Measurements from ENCODE around the gene QSER1. TPM values are rescaled to one million over a fixed set of nuclear protein-coding genes. Genes with fewer than 3 reads are reported as not detected.

Gene QSER1
- total and polyA plus RNA-seq, 9 of the 15 experiments (the other 6 are each of a cell fraction or from before 2014, with no cell fraction given): 5.8 to 33.6 (median 22.3) TPM

DNA sequence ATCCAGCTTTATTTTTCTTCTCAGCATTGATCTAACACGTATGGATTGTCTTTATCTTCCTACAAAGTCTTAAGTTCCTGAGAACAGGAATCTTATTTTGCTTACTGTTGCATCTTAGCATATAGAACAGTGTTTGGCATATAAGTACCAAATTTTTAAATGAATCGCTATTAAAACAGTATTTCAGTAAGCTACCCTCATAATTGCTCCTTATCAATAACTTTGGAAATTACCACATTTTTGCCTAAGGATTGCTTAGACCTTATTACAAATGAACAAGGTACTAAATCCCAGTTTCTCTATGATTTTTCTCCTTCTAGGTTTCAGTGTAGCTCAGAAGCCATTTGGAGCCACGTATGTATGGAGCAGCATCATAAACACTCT lies 132.7 kb downstream of the QSER1 start:
- Histone ChIP-seq H3K27ac (ENCODE audit: extremely low read depth, low read depth, low read length) (no peak overlapping the region), H3K9me3 (replicated peaks; ENCODE audit: control insufficient read depth, insufficient read depth, low read depth, low read length) (no peaks in the 10 kb centered on the region), H2AFZ (ENCODE audit: low read depth, low read length) (no peak overlapping the region), H3K4me3 (no peak overlapping the region), H3K36me3 (ENCODE audit: control insufficient read depth, insufficient read depth, low read length) (no peaks in the 10 kb centered on the region; the same call in 2 of the 3 replicates), H4K20me1 (replicated peaks; ENCODE audit: control insufficient read depth, insufficient read depth, low read length) (no peaks in the 10 kb centered on the region), H3K9ac (ENCODE audit: insufficient read depth in 1 of 2, low read depth in 2 of 2, low read length in 2 of 2) (no peak overlapping the region), H3K27me3 (ENCODE audit: control insufficient read depth in 2 of 2, insufficient read depth in 2 of 2, low read length in 2 of 2) (no peaks in the 10 kb centered on the region), H3K9me1 (ENCODE audit: control insufficient read depth, insufficient read depth, low read length) (no peaks in the 10 kb centered on the region), H3K79me2 (ENCODE audit: control insufficient read depth, insufficient read depth, low read length) (no peaks in the 10 kb centered on the region), H3K4me2 (ENCODE audit: insufficient read depth, low read length) (no peak overlapping the region), H3K4me1 (replicated peaks in 1 of 2; ENCODE audit: control insufficient read depth in 2 of 2, insufficient read depth in 2 of 2, low read length in 2 of 2) (no peaks in the 10 kb centered on the region)
- CTCF ChIA-PET (ENCODE audit: low intra/inter-chr PET ratio): no interaction called here
- TF ChIP-seq SRSF9 (IDR thresholded peaks at IDR 0.05; ENCODE audit: borderline replicate concordance, low read depth, low read length): no peak
- TF ChIP-seq ZC3H8 (IDR thresholded peaks at IDR 0.05): no peak
- TF ChIP-seq, protein P1, sequence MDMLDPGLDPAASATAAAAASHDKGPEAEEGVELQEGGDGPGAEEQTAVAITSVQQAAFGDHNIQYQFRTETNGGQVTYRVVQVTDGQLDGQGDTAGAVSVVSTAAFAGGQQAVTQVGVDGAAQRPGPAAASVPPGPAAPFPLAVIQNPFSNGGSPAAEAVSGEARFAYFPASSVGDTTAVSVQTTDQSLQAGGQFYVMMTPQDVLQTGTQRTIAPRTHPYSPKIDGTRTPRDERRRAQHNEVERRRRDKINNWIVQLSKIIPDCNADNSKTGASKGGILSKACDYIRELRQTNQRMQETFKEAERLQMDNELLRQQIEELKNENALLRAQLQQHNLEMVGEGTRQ (CRISPR knock-in tag; IDR thresholded peaks at IDR 0.05): no peak
- no peak for TF ChIP-seq NFIX (CRISPR knock-in tag; IDR thresholded peaks at IDR 0.05; ENCODE audit: low read depth)
- TF ChIP-seq HSF4 (CRISPR knock-in tag; IDR thresholded peaks at IDR 0.05; ENCODE audit: borderline replicate concordance): no peak
- TF ChIP-seq, protein P2, sequence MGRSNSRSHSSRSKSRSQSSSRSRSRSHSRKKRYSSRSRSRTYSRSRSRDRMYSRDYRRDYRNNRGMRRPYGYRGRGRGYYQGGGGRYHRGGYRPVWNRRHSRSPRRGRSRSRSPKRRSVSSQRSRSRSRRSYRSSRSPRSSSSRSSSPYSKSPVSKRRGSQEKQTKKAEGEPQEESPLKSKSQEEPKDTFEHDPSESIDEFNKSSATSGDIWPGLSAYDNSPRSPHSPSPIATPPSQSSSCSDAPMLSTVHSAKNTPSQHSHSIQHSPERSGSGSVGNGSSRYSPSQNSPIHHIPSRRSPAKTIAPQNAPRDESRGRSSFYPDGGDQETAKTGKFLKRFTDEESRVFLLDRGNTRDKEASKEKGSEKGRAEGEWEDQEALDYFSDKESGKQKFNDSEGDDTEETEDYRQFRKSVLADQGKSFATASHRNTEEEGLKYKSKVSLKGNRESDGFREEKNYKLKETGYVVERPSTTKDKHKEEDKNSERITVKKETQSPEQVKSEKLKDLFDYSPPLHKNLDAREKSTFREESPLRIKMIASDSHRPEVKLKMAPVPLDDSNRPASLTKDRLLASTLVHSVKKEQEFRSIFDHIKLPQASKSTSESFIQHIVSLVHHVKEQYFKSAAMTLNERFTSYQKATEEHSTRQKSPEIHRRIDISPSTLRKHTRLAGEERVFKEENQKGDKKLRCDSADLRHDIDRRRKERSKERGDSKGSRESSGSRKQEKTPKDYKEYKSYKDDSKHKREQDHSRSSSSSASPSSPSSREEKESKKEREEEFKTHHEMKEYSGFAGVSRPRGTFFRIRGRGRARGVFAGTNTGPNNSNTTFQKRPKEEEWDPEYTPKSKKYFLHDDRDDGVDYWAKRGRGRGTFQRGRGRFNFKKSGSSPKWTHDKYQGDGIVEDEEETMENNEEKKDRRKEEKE (IDR thresholded peaks at IDR 0.05; ENCODE audit: borderline replicate concordance in 1 of 2, control insufficient read depth in 1 of 2, low read depth in 2 of 2, low read length in 1 of 2): no peak
- TF ChIP-seq, protein P3, sequence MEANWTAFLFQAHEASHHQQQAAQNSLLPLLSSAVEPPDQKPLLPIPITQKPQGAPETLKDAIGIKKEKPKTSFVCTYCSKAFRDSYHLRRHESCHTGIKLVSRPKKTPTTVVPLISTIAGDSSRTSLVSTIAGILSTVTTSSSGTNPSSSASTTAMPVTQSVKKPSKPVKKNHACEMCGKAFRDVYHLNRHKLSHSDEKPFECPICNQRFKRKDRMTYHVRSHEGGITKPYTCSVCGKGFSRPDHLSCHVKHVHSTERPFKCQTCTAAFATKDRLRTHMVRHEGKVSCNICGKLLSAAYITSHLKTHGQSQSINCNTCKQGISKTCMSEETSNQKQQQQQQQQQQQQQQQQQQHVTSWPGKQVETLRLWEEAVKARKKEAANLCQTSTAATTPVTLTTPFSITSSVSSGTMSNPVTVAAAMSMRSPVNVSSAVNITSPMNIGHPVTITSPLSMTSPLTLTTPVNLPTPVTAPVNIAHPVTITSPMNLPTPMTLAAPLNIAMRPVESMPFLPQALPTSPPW (CRISPR knock-in tag; IDR thresholded peaks at IDR 0.05): no peak
- TF ChIP-seq, protein P4, sequence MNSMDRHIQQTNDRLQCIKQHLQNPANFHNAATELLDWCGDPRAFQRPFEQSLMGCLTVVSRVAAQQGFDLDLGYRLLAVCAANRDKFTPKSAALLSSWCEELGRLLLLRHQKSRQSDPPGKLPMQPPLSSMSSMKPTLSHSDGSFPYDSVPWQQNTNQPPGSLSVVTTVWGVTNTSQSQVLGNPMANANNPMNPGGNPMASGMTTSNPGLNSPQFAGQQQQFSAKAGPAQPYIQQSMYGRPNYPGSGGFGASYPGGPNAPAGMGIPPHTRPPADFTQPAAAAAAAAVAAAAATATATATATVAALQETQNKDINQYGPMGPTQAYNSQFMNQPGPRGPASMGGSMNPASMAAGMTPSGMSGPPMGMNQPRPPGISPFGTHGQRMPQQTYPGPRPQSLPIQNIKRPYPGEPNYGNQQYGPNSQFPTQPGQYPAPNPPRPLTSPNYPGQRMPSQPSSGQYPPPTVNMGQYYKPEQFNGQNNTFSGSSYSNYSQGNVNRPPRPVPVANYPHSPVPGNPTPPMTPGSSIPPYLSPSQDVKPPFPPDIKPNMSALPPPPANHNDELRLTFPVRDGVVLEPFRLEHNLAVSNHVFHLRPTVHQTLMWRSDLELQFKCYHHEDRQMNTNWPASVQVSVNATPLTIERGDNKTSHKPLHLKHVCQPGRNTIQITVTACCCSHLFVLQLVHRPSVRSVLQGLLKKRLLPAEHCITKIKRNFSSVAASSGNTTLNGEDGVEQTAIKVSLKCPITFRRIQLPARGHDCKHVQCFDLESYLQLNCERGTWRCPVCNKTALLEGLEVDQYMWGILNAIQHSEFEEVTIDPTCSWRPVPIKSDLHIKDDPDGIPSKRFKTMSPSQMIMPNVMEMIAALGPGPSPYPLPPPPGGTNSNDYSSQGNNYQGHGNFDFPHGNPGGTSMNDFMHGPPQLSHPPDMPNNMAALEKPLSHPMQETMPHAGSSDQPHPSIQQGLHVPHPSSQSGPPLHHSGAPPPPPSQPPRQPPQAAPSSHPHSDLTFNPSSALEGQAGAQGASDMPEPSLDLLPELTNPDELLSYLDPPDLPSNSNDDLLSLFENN (IDR thresholded peaks at IDR 0.05; ENCODE audit: low read depth in 2 of 2, low read length in 2 of 2): no peak
- BruUV-seq (replicated peaks): no TSS peak
- DNase-seq (ENCODE audit: extremely low read depth in 1 of 4, low spot score in 3 of 4) (no peak), FAIRE-seq (no peak), ATAC-seq (no peak)
- intact Hi-C loops (cut with micrococcal nuclease) (no loop called here), in situ Hi-C loops (cut with MboI) (no loop called here)
- POLR2A ChIA-PET: interaction anchor here (0.6 to 3.1 kb wide), 5 partner anchors 8 to 131 kb away, joined by 3 to 25 read pairs (median 4); partner anchors contain the start of genes DEPDC7 and TCP11L1
- WGBS (ENCODE audit: insufficient coverage, low coverage, missing lambda C conversion rate): 62% methylated on average over 3 of the region's 3 CpGs
